HepG2 (cell line): ENCODE data around the gene LEMD3. TPM values are rescaled to one million over a fixed set of nuclear protein-coding genes. Genes with fewer than 3 reads are reported as not detected.

ENCODE experiments used
- ATAC-seq: fragments of 200-7000 bp; cut with Tn5 transposase; 3 replicates; pipeline ENCODE4 v1.9.1; 2020; ENCODE audit warnings: mild to moderate bottlenecking, moderate library complexity
- BruUV-seq: library from RNA; stranded (reverse); fragments of 400-500 nt; replicated peaks from 2 replicates; lab custom pipeline; 2021; lab: Mats Ljungman, UMichigan
- CTCF ChIA-PET: fragments of 300-600 bp; formaldehyde crosslinking; extraction: SDS; loops from one replicate; lab custom pipeline; 2021; ENCODE audit warnings: low total read pairs, inconsistent platforms, low intra/inter-chr PET ratio; lab: Yijun Ruan, JAX
- POLR2A ChIA-PET: fragments of 350-600 bp; sonication (Branson Sonifier 250); formaldehyde crosslinking; loops from one replicate; lab custom pipeline; 2020; ENCODE audit warnings: antibody characterized with exemption, inconsistent platforms; lab: Yijun Ruan, JAX
- DNase-seq: peaks from one replicate; pipeline ENCODE4 v3.0.0-alpha.2; 2015; ENCODE audit warnings: low spot score
- FAIRE-seq: peaks from 3 replicates; lab custom pipeline; 2011; peaks lifted over from hg19 to GRCh38; lab: Jason Lieb, UNC
- H2AFZ ChIP-seq: one replicate; pipeline ENCODE4 v1.6.1; 2011; ENCODE audit warnings: low read length, inconsistent platforms
- H3K27ac ChIP-seq: fragments of 300-600 bp; 3 replicates; pipeline ENCODE4 v1.8.0; 2011; ENCODE audit warnings: mixed run types, mild to moderate bottlenecking, mixed read lengths, low read length, inconsistent platforms; ENCODE audit not compliant: insufficient read depth; ENCODE audit errors: extremely low read length
- H3K27me3 ChIP-seq, 2 experiments: fragments of 200-600 bp in 1 of 2; 2 replicates in 1 of 2; 3 replicates in 1 of 2; pipeline versions ENCODE4 v1.6.0 to v1.8.0; 2011; ENCODE audit warnings: low read length in 2 of 2, mild to moderate bottlenecking in 2 of 2, moderate library complexity in 2 of 2, inconsistent platforms in 1 of 2; ENCODE audit not compliant: insufficient read depth in 2 of 2, control insufficient read depth in 1 of 2
- H3K36me3 ChIP-seq, 2 experiments: fragments of 200-600 bp in 1 of 2; replicated peaks in 1 of 2; 2 replicates in 1 of 2; 3 replicates in 1 of 2; pipeline versions ENCODE4 v1.5.1 to v1.8.0; 2011; ENCODE audit warnings: low read length in 2 of 2, inconsistent platforms in 1 of 2; ENCODE audit not compliant: insufficient read depth in 2 of 2, control insufficient read depth in 1 of 2
- H3K4me1 ChIP-seq: 2 replicates; pipeline ENCODE4 v1.5.1; 2012; ENCODE audit warnings: low read length, inconsistent platforms; ENCODE audit not compliant: insufficient read depth
- H3K4me2 ChIP-seq: 2 replicates; pipeline ENCODE4 v1.6.0; 2011; ENCODE audit warnings: low read depth, low read length, inconsistent platforms
- H3K4me3 ChIP-seq, 3 experiments: fragments of 200-600 bp in 1 of 3; sonication (generic), shearing (Covaris generic) in 1 of 3; replicated peaks in 1 of 3; 2 replicates each; pipeline ENCODE4 v1.5.1; 2011 to 2016; ENCODE audit warnings: low read length in 3 of 3, inconsistent platforms in 2 of 3, low read depth in 2 of 3, mild to moderate bottlenecking in 2 of 3, control low read depth in 1 of 3, mixed read lengths in 1 of 3; ENCODE audit not compliant: insufficient read depth in 1 of 3
- H3K79me2 ChIP-seq: one replicate; pipeline ENCODE4 v1.6.1; 2011; ENCODE audit warnings: low read length, inconsistent platforms; ENCODE audit not compliant: insufficient read depth
- H3K9ac ChIP-seq: 2 replicates; pipeline ENCODE4 v1.6.0; 2011; ENCODE audit warnings: mild to moderate bottlenecking, low read depth, low read length, inconsistent platforms; ENCODE audit not compliant: insufficient read depth
- H3K9me3 ChIP-seq: 2 replicates; pipeline ENCODE4 v1.5.1; 2012; ENCODE audit warnings: mild to moderate bottlenecking, low read length
- H4K20me1 ChIP-seq: 2 replicates; pipeline ENCODE4 v1.6.0; 2011; ENCODE audit warnings: inconsistent platforms, mild to moderate bottlenecking, low read length, moderate library complexity; ENCODE audit not compliant: insufficient read depth
- ASH2L ChIP-seq: fragments of 300-600, 200-600 bp; sonication (generic); IDR thresholded peaks from 2 replicates; pipeline ENCODE4 v1.7.0; 2017; ENCODE audit warnings: low read depth, mild to moderate bottlenecking, moderate library complexity, mixed read lengths, low read length; ENCODE audit not compliant: insufficient read length
- ERF ChIP-seq: IDR thresholded peaks from 2 replicates; pipeline ENCODE4 v1.6.1; 2018; ENCODE audit warnings: missing biosample characterization, missing genetic modification reagents
- GLI4 ChIP-seq: sonication (generic); formaldehyde crosslinking; IDR thresholded peaks from 2 replicates; pipeline ENCODE4 v1.5.1; 2020; ENCODE audit warnings: missing genetic modification reagents, mild to moderate bottlenecking, moderate library complexity, borderline replicate concordance
- HDAC2 ChIP-seq: sonication (generic); formaldehyde crosslinking; IDR thresholded peaks from 2 replicates; pipeline ENCODE4 v1.4.0; 2020; ENCODE audit warnings: missing genetic modification reagents
- MTA1 ChIP-seq: sonication (generic); formaldehyde crosslinking; IDR thresholded peaks from 2 replicates; pipeline ENCODE4 v1.4.0; 2020; ENCODE audit warnings: missing genetic modification reagents, mild to moderate bottlenecking, borderline replicate concordance
- SP1 ChIP-seq, 2 experiments: fragments of 450-650 bp in 1 of 2; sonication (generic) in 1 of 2; formaldehyde crosslinking in 1 of 2; IDR thresholded peaks; 2 replicates each; pipeline versions ENCODE4 v1.4.0 to v1.6.1; 2016 to 2020; ENCODE audit warnings: missing genetic modification reagents in 1 of 2
- SP2 ChIP-seq: sonication (generic); formaldehyde crosslinking; IDR thresholded peaks from 2 replicates; pipeline ENCODE4 v1.5.1; 2020; ENCODE audit warnings: mild to moderate bottlenecking, missing genetic modification reagents
- TBP ChIP-seq: sonication (generic); formaldehyde crosslinking; IDR thresholded peaks from 2 replicates; pipeline ENCODE4 v1.5.0; 2020; ENCODE audit warnings: missing genetic modification reagents
- TBX2 ChIP-seq: sonication (generic); formaldehyde crosslinking; IDR thresholded peaks from 2 replicates; pipeline ENCODE4 v1.5.0; 2020; ENCODE audit warnings: missing genetic modification reagents, mild to moderate bottlenecking, borderline replicate concordance
- ZBTB42 ChIP-seq: sonication (generic); formaldehyde crosslinking; IDR thresholded peaks from 2 replicates; pipeline ENCODE4 v1.5.0; 2020; ENCODE audit warnings: mild to moderate bottlenecking, missing genetic modification reagents
- ZNF232 ChIP-seq: sonication (generic); formaldehyde crosslinking; IDR thresholded peaks from 2 replicates; pipeline ENCODE4 v1.4.0; 2020; ENCODE audit warnings: missing genetic modification reagents, borderline replicate concordance
- ZNF570 ChIP-seq: sonication (generic); formaldehyde crosslinking; IDR thresholded peaks from 2 replicates; pipeline ENCODE4 v1.4.0; 2020; ENCODE audit warnings: mild to moderate bottlenecking, missing genetic modification reagents, borderline replicate concordance
- WGBS: methylation state at CpG from one replicate; pipeline ENCODE4 v1.1.6; 2017; ENCODE audit warnings: low lambda C conversion rate; 5-methylcytosine and 5-hydroxymethylcytosine counted together
- in situ Hi-C: cut with HindIII; loops from 2 replicates; pipeline ENCODE4 v1.10.0; 2017; ENCODE audit warnings: low pct_unique_long_range_greater_than_20kb; ENCODE audit not compliant: extremely low pct_ligation_motif_present
- intact Hi-C: fragments of 100-400 bp; cut with micrococcal nuclease; formaldehyde crosslinking; loops from one replicate; pipeline ENCODE4 v1.10.0; 2022; ENCODE audit not compliant: unreplicated experiment
- polyA plus RNA-seq, 8 experiments: library from polyadenylated mRNA; depleted of rRNA in 3 of 8; stranded (reverse) in 7 of 8; unstranded in 1 of 8; fragments of >200 nt; fragmentation: Illumina TruSeq in 4 of 8; extraction: Trizol in 4 of 8; gene quantifications; 2 replicates each; pipeline versions ENCODE4 v1.2.1 to v1.2.3, GENCODE V29; 2011 to 2016; ENCODE audit warnings: low read depth in 4 of 8, missing spikeins in 1 of 8, mixed read lengths in 1 of 8; ENCODE audit not compliant: insufficient read depth in 1 of 8
- total RNA-seq, 5 experiments: library from RNA; depleted of rRNA; stranded (reverse); fragments of >200 nt; fragmentation: Illumina TruSeq; extraction: Trizol; gene quantifications; 2 replicates each; pipeline ENCODE4 v1.2.3, GENCODE V29; 2016; ENCODE audit warnings: low read depth in 1 of 5
- TF ChIP-seq, protein P1 (sequence below): sonication (generic); formaldehyde crosslinking; IDR thresholded peaks from 2 replicates; pipeline ENCODE4 v1.8.0; 2022; ENCODE audit warnings: low read depth, missing genetic modification reagents
- TF ChIP-seq, protein P2 (sequence below): sonication (generic); formaldehyde crosslinking; IDR thresholded peaks from 2 replicates; pipeline ENCODE4 v1.5.0; 2020; ENCODE audit warnings: missing genetic modification reagents
- TF ChIP-seq, protein P3 (sequence below): sonication (generic); formaldehyde crosslinking; IDR thresholded peaks from 2 replicates; pipeline ENCODE4 v1.5.0; 2020; ENCODE audit warnings: mild to moderate bottlenecking, low read depth, missing genetic modification reagents, borderline replicate concordance
- TF ChIP-seq, protein P4 (sequence below), 2 experiments: sonication (generic) in 1 of 2; formaldehyde crosslinking in 1 of 2; IDR thresholded peaks; 2 replicates each; pipeline versions ENCODE4 v1.4.0 to v1.6.1; 2018 to 2020; ENCODE audit warnings: missing genetic modification reagents in 2 of 2, borderline replicate concordance in 1 of 2, low read depth in 1 of 2, mild to moderate bottlenecking in 1 of 2, missing biosample characterization in 1 of 2
- TF ChIP-seq, protein P5 (sequence below): sonication (generic); formaldehyde crosslinking; IDR thresholded peaks from 2 replicates; pipeline ENCODE4 v1.4.0; 2020; ENCODE audit warnings: missing genetic modification reagents, borderline replicate concordance

LEMD3 gene
- total and polyA plus RNA-seq, 2 of the 13 experiments (the other 11 are each of a cell fraction or from before 2014, with no cell fraction given) = 9.3 to 18.7 TPM

DNA sequence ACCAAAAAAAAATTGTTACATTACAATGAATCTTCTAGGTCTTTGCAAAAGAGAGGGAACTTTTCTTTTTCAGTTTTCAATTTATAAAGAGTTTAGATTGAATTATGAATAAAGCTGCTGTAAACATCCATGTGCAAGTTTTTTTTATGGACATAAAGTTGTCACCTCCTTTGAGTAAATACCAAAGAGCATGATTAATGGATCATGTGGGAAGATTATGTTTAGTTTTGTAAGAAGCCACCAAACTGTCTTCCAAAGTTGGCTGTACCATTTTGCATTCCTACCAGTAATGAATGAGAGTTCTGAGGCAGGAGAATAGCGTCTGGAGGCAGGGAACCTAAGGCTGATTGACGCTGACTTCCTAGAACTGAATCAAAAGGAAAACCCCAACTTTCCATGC, 30.2 kb downstream of the LEMD3 start:
- DNase-seq (no peak), ATAC-seq (no peak), FAIRE-seq (no peak)
- Histone ChIP-seq H2AFZ (no peak overlapping the region), H4K20me1 (peaks cover 12% of the 10 kb centered on the region), H3K27me3 (no peaks in the 10 kb centered on the region; a peak in 1 of 5 replicates), H3K9ac (no peak overlapping the region), H3K4me3 (no peak overlapping the region), H3K4me1 (no peaks in the 10 kb centered on the region), H3K9me3 (no peaks in the 10 kb centered on the region), H3K36me3 (no peaks in the 10 kb centered on the region), H3K27ac (no peak overlapping the region), H3K79me2 (peaks cover 52% of the 10 kb centered on the region), H3K4me2 (no peak overlapping the region)
- 100% methylated on average over 2 of the region's 2 CpGs for WGBS
- intact Hi-C loops (no loop called here), in situ Hi-C loops (no loop called here)
- ChIA-PET CTCF (no interaction called here), POLR2A (no interaction called here)
- no TSS peak for BruUV-seq
- TF ChIP-seq, protein P1, sequence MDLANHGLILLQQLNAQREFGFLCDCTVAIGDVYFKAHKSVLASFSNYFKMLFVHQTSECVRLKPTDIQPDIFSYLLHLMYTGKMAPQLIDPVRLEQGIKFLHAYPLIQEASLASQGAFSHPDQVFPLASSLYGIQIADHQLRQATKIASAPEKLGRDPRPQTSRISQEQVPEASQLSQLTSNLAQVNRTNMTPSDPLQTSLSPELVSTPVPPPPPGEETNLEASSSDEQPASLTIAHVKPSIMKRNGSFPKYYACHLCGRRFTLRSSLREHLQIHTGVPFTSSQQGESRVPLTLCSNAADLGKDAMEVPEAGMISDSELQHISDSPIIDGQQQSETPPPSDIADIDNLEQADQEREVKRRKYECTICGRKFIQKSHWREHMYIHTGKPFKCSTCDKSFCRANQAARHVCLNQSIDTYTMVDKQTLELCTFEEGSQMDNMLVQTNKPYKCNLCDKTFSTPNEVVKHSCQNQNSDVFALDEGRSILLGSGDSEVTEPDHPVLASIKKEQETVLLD (CRISPR knock-in tag) = no peak
- TF ChIP-seq, protein P2, sequence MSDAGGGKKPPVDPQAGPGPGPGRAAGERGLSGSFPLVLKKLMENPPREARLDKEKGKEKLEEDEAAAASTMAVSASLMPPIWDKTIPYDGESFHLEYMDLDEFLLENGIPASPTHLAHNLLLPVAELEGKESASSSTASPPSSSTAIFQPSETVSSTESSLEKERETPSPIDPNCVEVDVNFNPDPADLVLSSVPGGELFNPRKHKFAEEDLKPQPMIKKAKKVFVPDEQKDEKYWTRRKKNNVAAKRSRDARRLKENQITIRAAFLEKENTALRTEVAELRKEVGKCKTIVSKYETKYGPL (CRISPR knock-in tag) = no peak
- TF ChIP-seq, protein P3, sequence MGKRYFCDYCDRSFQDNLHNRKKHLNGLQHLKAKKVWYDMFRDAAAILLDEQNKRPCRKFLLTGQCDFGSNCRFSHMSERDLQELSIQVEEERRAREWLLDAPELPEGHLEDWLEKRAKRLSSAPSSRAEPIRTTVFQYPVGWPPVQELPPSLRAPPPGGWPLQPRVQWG (CRISPR knock-in tag) = no peak
- TF ChIP-seq TBP (CRISPR knock-in tag) = no peak
- TF ChIP-seq, protein P4, sequence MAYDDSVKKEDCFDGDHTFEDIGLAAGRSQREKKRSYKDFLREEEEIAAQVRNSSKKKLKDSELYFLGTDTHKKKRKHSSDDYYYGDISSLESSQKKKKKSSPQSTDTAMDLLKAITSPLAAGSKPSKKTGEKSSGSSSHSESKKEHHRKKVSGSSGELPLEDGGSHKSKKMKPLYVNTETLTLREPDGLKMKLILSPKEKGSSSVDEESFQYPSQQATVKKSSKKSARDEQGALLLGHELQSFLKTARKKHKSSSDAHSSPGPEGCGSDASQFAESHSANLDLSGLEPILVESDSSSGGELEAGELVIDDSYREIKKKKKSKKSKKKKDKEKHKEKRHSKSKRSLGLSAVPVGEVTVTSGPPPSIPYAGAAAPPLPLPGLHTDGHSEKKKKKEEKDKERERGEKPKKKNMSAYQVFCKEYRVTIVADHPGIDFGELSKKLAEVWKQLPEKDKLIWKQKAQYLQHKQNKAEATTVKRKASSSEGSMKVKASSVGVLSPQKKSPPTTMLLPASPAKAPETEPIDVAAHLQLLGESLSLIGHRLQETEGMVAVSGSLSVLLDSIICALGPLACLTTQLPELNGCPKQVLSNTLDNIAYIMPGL (CRISPR knock-in tag; IDR thresholded peaks at IDR 0.05; ENCODE audit: borderline replicate concordance in 1 of 2, low read depth in 1 of 2) = no peak
- no peak for TF ChIP-seq SP1 (IDR thresholded peaks at IDR 0.05)
- no peak for TF ChIP-seq SP1 (CRISPR knock-in tag; IDR thresholded peaks at IDR 0.05)
- TF ChIP-seq MTA1 (CRISPR knock-in tag) = no peak
- TF ChIP-seq TBX2 (CRISPR knock-in tag) = no peak
- no peak for TF ChIP-seq ZBTB42 (CRISPR knock-in tag)
- TF ChIP-seq, protein P5, sequence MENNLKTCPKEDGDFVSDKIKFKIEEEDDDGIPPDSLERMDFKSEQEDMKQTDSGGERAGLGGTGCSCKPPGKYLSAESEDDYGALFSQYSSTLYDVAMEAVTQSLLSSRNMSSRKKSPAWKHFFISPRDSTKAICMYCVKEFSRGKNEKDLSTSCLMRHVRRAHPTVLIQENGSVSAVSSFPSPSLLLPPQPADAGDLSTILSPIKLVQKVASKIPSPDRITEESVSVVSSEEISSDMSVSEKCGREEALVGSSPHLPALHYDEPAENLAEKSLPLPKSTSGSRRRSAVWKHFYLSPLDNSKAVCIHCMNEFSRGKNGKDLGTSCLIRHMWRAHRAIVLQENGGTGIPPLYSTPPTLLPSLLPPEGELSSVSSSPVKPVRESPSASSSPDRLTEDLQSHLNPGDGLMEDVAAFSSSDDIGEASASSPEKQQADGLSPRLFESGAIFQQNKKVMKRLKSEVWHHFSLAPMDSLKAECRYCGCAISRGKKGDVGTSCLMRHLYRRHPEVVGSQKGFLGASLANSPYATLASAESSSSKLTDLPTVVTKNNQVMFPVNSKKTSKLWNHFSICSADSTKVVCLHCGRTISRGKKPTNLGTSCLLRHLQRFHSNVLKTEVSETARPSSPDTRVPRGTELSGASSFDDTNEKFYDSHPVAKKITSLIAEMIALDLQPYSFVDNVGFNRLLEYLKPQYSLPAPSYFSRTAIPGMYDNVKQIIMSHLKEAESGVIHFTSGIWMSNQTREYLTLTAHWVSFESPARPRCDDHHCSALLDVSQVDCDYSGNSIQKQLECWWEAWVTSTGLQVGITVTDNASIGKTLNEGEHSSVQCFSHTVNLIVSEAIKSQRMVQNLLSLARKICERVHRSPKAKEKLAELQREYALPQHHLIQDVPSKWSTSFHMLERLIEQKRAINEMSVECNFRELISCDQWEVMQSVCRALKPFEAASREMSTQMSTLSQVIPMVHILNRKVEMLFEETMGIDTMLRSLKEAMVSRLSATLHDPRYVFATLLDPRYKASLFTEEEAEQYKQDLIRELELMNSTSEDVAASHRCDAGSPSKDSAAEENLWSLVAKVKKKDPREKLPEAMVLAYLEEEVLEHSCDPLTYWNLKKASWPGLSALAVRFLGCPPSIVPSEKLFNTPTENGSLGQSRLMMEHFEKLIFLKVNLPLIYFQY = no peak
- TF ChIP-seq ZNF232 (CRISPR knock-in tag) = no peak
- no peak for TF ChIP-seq GLI4 (CRISPR knock-in tag)
- no peak for TF ChIP-seq ASH2L
- TF ChIP-seq SP2 = no peak
- TF ChIP-seq HDAC2 = no peak
- no peak for TF ChIP-seq ZNF570 (CRISPR knock-in tag)
- TF ChIP-seq ERF = no peak
